ENCODE measurements around the gene ONECUT2. TPM values are rescaled to one million over a fixed set of nuclear protein-coding genes. Genes with fewer than 3 reads are reported as not detected.

The ONECUT2 gene
- total RNA-seq, 1 donor from 2014 or later = 0.06 TPM

DNA sequence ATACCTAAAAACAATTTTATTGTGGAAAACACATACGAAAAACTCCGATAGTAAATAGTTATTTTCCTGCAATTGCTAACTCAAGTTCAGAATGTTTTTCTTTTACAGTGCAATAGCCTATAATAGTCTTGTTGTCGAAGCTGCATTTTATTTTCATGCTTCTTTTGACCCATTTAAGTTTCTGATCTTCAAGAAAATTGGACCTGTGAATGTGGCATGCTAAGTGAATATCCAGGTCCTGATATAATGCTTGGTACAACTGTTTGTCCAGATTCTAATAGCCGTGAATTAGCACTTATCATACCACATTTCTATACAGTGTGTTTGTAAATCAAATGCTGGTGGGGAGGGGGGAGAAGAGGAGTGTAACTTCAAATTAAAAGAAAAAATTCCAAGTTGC lies 3.0 kb upstream of the ONECUT2 start:
- H3K27ac ChIP-seq = no peak overlapping the region
- H3K27ac Mint-ChIP-seq = no peak overlapping the region
- H3K4me3 ChIP-seq = no peak overlapping the region
- H3K27me3 Mint-ChIP-seq (ENCODE audit: insufficient read depth, low read depth) = peaks cover 74% of the 10 kb centered on the region
- peaks cover 55% of the 10 kb centered on the region for H3F3A ChIP-seq (ENCODE audit: low read depth)
- H3K9me3 ChIP-seq (ENCODE audit: low read depth) = no peaks in the 10 kb centered on the region
- TF ChIP-seq, protein P1, sequence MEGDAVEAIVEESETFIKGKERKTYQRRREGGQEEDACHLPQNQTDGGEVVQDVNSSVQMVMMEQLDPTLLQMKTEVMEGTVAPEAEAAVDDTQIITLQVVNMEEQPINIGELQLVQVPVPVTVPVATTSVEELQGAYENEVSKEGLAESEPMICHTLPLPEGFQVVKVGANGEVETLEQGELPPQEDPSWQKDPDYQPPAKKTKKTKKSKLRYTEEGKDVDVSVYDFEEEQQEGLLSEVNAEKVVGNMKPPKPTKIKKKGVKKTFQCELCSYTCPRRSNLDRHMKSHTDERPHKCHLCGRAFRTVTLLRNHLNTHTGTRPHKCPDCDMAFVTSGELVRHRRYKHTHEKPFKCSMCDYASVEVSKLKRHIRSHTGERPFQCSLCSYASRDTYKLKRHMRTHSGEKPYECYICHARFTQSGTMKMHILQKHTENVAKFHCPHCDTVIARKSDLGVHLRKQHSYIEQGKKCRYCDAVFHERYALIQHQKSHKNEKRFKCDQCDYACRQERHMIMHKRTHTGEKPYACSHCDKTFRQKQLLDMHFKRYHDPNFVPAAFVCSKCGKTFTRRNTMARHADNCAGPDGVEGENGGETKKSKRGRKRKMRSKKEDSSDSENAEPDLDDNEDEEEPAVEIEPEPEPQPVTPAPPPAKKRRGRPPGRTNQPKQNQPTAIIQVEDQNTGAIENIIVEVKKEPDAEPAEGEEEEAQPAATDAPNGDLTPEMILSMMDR (IDR thresholded peaks at IDR 0.05) = no peak
- TF ChIP-seq EZH2 (IDR thresholded peaks at IDR 0.05) (peak; percentile 75), EZH2phosphoT487 (IDR thresholded peaks at IDR 0.05) (peak; percentile 56)
- H3K36me3 Mint-ChIP-seq = no peaks in the 10 kb centered on the region
- no peak overlapping the region for H3K4me3 Mint-ChIP-seq
- H2AFZ ChIP-seq (replicated peaks) = no peak overlapping the region
- H4K20me1 ChIP-seq (ENCODE audit: low read depth) = peaks cover 63% of the 10 kb centered on the region
- H3K4me2 ChIP-seq = no peak overlapping the region
- H3K79me2 ChIP-seq (ENCODE audit: low read depth) = no peaks in the 10 kb centered on the region
- H3K27me3 ChIP-seq = peaks cover 100% of the 10 kb centered on the region
- H3K9me3 Mint-ChIP-seq = no peaks in the 10 kb centered on the region
- DNase-seq (ENCODE audit: low spot score) = no peak
- H3K4me1 Mint-ChIP-seq = peaks cover 44% of the 10 kb centered on the region
- H3K36me3 ChIP-seq = no peaks in the 10 kb centered on the region
- no peak overlapping the region for H3K9ac ChIP-seq
- H3K4me1 ChIP-seq = peaks cover 44% of the 10 kb centered on the region

DNA sequence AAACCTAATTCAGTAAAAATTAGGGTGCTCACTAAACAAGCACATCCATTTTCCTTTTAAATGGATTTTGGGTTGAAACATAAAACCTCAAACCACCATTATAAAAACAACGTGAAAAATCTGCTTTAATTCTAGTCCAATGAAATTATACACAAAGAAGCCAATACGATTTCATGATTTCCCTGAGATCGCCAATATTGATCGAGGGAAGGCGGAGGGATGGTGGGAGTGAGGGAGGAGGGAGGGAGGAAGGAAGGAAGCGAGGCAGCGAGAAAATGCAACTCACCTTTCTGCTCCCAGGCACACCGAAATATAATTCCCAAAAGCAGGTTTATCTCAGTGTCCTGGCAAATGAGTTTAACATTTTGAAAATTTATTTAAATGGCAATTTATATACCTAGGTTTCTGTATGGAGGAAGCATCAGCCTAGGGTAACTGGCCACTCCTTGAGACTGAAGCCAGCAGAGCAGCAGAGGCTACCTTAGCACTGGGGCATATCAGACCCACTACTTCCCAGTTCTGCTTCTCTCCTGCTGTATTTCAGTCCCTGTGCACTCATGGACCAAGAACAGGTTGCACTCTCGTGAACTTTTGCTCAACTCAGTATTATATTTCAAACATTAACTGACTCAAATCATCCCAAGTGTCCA lies 2.3 kb upstream of the ONECUT2 start:
- H3K79me2 ChIP-seq (ENCODE audit: low read depth) = no peaks in the 10 kb centered on the region
- H3K9me3 ChIP-seq (ENCODE audit: low read depth) = no peaks in the 10 kb centered on the region
- H3K4me3 Mint-ChIP-seq = peak overlapping the region; percentile 10
- no peak overlapping the region for H3K27ac ChIP-seq
- no peak overlapping the region for H3K9ac ChIP-seq
- H3K9me3 Mint-ChIP-seq = no peaks in the 10 kb centered on the region
- H3K4me2 ChIP-seq = no peak overlapping the region
- peak; percentile 34 for TF ChIP-seq EZH2 (IDR thresholded peaks at IDR 0.05)
- TF ChIP-seq, protein P1 (IDR thresholded peaks at IDR 0.05) = no peak
- peaks cover 100% of the 10 kb centered on the region for H3K27me3 ChIP-seq
- H4K20me1 ChIP-seq (ENCODE audit: low read depth) = peaks cover 69% of the 10 kb centered on the region
- H3K27me3 Mint-ChIP-seq (ENCODE audit: insufficient read depth, low read depth) = peaks cover 78% of the 10 kb centered on the region
- H3K4me3 ChIP-seq = no peak overlapping the region
- peaks cover 48% of the 10 kb centered on the region for H3K4me1 Mint-ChIP-seq
- H2AFZ ChIP-seq (replicated peaks) = no peak overlapping the region
- no peaks in the 10 kb centered on the region for H3K36me3 ChIP-seq
- peaks cover 57% of the 10 kb centered on the region for H3F3A ChIP-seq (ENCODE audit: low read depth)
- H3K4me1 ChIP-seq = peaks cover 48% of the 10 kb centered on the region
- no peak overlapping the region for H3K27ac Mint-ChIP-seq
- H3K36me3 Mint-ChIP-seq = no peaks in the 10 kb centered on the region
- no peak for DNase-seq (ENCODE audit: low spot score)

DNA sequence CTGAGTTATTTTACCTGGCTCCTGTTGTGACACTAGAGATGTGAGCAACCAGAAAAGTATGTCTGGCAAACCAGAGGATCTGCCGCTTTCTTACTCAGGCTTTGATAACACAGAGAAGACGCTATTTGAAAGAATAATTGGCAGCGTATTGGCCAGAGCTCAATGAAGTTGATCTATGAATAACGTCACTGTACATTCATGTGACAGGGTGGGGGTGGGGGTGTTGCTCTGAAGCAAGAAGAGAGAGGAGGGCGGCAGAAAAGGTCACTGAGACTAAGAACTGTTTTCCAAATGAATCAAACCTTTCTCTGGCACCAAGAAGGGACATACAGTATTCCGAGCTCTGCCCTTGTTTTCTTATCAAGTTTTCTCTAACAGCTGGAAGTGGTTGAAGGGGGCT lies 1.7 kb upstream of the ONECUT2 start:
- H3K36me3 ChIP-seq = no peaks in the 10 kb centered on the region
- H3K27ac ChIP-seq = no peak overlapping the region
- peak overlapping the region; percentile 75 for H3K4me2 ChIP-seq
- DNase-seq (ENCODE audit: low spot score) = no peak
- no peak overlapping the region for H3K9ac ChIP-seq
- H3K4me1 ChIP-seq = peaks cover 49% of the 10 kb centered on the region
- H3K27me3 ChIP-seq = peaks cover 100% of the 10 kb centered on the region
- H3K4me3 ChIP-seq = peak overlapping the region; percentile 2
- H3K4me3 Mint-ChIP-seq = peak overlapping the region; percentile 86
- peaks cover 77% of the 10 kb centered on the region for H3K27me3 Mint-ChIP-seq (ENCODE audit: insufficient read depth, low read depth)
- TF ChIP-seq EZH2 (IDR thresholded peaks at IDR 0.05) = no peak
- TF ChIP-seq EZH2phosphoT487 (IDR thresholded peaks at IDR 0.05) = no peak
- TF ChIP-seq, protein P1 (IDR thresholded peaks at IDR 0.05) = no peak
- no peaks in the 10 kb centered on the region for H3K9me3 Mint-ChIP-seq
- H3K79me2 ChIP-seq (ENCODE audit: low read depth) = no peaks in the 10 kb centered on the region
- H3K9me3 ChIP-seq (ENCODE audit: low read depth) = no peaks in the 10 kb centered on the region
- H3K36me3 Mint-ChIP-seq = no peaks in the 10 kb centered on the region
- peaks cover 74% of the 10 kb centered on the region for H4K20me1 ChIP-seq (ENCODE audit: low read depth)
- no peak overlapping the region for H2AFZ ChIP-seq (replicated peaks)
- peaks cover 49% of the 10 kb centered on the region for H3K4me1 Mint-ChIP-seq
- H3F3A ChIP-seq (ENCODE audit: low read depth) = peaks cover 63% of the 10 kb centered on the region
- H3K27ac Mint-ChIP-seq = no peak overlapping the region

All from neural progenitor cell (in vitro differentiated cells).